A549 treated with CORT108297 at 1 μM for 4 hours (cell line): Measurements from ENCODE around the gene KRT15. TPM values are rescaled to one million over a fixed set of nuclear protein-coding genes. Genes with fewer than 3 reads are reported as not detected.

Experiments used
- total RNA-seq: library from RNA; stranded (reverse); fragments of 200-300 nt; extraction: Qiagen RNA extraction; gene quantifications from 5 replicates; pipeline ENCODE4 v1.2.3, GENCODE V29; 2022

KRT15 gene
- 2.8 to 5.0 TPM (median 4.0 TPM) in 5 replicates for total RNA-seq

GRCh38 chr17:41518789-41519449 lies at the start of gene KRT15:
Gene KRT15, minus strand, starts transcription at chr17:41518890. Its CDS starts 63 bp downstream, at chr17:41518827.

GRCh38 chr17:41505007-41505808 lies 13.5 kb downstream of the KRT15 start, which contains the start of gene KRT13:
Gene KRT13, minus strand, starts transcription at chr17:41505612. Its CDS starts 62 bp downstream, at chr17:41505550.

GRCh38 chr17:41489531-41489930 lies 29.2 kb downstream of the KRT15 start, which contains the start of gene KRT36:
Gene KRT36, minus strand, starts transcription at chr17:41489910. Its CDS starts 46 bp downstream, at chr17:41489864.

GRCh38 chr17:41481036-41481435 lies 37.7 kb downstream of the KRT15 start, which contains the start of gene KRT35:
Gene KRT35, minus strand, starts transcription at chr17:41481151. Its CDS starts 54 bp downstream, at chr17:41481097.

GRCh38 chr17:41466988-41467387 lies 51.7 kb downstream of the KRT15 start, which contains the start of gene KRT32:
Gene KRT32, minus strand, starts transcription at chr17:41467386. Its CDS starts 61 bp downstream, at chr17:41467325.

Other genes with a start within 250 kb of the KRT15 start
- gene KRTAP9-7, start 243.2 kb downstream of the KRT15 start, total RNA-seq = not detected in 5 replicates
- not detected in 5 replicates for gene KRTAP29-1, start 216.0 kb downstream of the KRT15 start, total RNA-seq
- not detected in 5 replicates for gene KRTAP16-1, start 209.6 kb downstream of the KRT15 start, total RNA-seq
- not detected in 5 replicates for gene KRTAP17-1, start 203.2 kb downstream of the KRT15 start, total RNA-seq
- not detected in 5 replicates for gene KRT33A, start 168.1 kb downstream of the KRT15 start, total RNA-seq
- 0.09 to 0.10 TPM (median 0.10 TPM) in 3 of 5 replicates, not detected in the others for gene KRT33B, start 149.1 kb downstream of the KRT15 start, total RNA-seq
- gene KRT34, start 136.6 kb downstream of the KRT15 start, total RNA-seq = 0.12 to 0.50 TPM (median 0.32 TPM) in 5 replicates
- gene KRT31, start 121.3 kb downstream of the KRT15 start, total RNA-seq = not detected in 5 replicates
- not detected in 5 replicates for gene KRT37, start 94.3 kb downstream of the KRT15 start, total RNA-seq
- not detected in 5 replicates for gene KRT38, start 77.9 kb downstream of the KRT15 start, total RNA-seq
- gene KRT32, start 51.5 kb downstream of the KRT15 start, total RNA-seq = 0.05 TPM in 1 of 5 replicates, not detected in the others
- not detected in 5 replicates for gene KRT35, start 37.7 kb downstream of the KRT15 start, total RNA-seq
- gene KRT36, start 29.0 kb downstream of the KRT15 start, total RNA-seq = not detected in 5 replicates
- gene KRT13, start 13.3 kb downstream of the KRT15 start, total RNA-seq = 0.10 to 0.40 TPM (median 0.11 TPM) in 5 replicates
- 39.1 to 62.2 TPM (median 51.0 TPM) in 5 replicates for gene KRT19, start 9.4 kb upstream of the KRT15 start, total RNA-seq
- not detected in 5 replicates for gene KRT9, start 53.2 kb upstream of the KRT15 start, total RNA-seq
- gene KRT14, start 68.0 kb upstream of the KRT15 start, total RNA-seq = 0.08 to 0.34 TPM (median 0.13 TPM) in 3 of 5 replicates, not detected in the others
- gene KRT16, start 93.9 kb upstream of the KRT15 start, total RNA-seq = 0.40 to 0.85 TPM (median 0.64 TPM) in 5 replicates
- gene KRT17, start 105.7 kb upstream of the KRT15 start, total RNA-seq = 0.88 to 1.5 TPM (median 1.1 TPM) in 5 replicates
- 1,154 to 1,812 TPM (median 1,361 TPM) in 5 replicates for gene EIF1, start 170.0 kb upstream of the KRT15 start, total RNA-seq
- gene GAST, start 193.4 kb upstream of the KRT15 start, total RNA-seq = 0.21 to 0.34 TPM in 2 of 5 replicates, not detected in the others
- 0.88 to 2.0 TPM (median 1.7 TPM) in 5 replicates for gene HAP1, start 215.8 kb upstream of the KRT15 start, total RNA-seq